ENCODE results near the gene SEMA3E. TPM values are rescaled to one million over a fixed set of nuclear protein-coding genes. Genes with fewer than 3 reads are reported as not detected.
A peak's percentile ranks its signal among the peaks of the same experiment; 100 is the strongest.

The SEMA3E gene
- total RNA-seq, 1 experiment from 2014 or later, result 7.3 TPM

- DNase-seq (ENCODE audit: low read depth, low spot score) (no peak), ATAC-seq (peak; percentile 80; the same call in 1 of the 2 replicates)
- in situ Hi-C loops (cut with HindIII; ENCODE audit: low pct_unique_long_range_greater_than_20kb, low sequenced_read_pairs), result no loop called here
- TF ChIP-seq, protein P1, sequence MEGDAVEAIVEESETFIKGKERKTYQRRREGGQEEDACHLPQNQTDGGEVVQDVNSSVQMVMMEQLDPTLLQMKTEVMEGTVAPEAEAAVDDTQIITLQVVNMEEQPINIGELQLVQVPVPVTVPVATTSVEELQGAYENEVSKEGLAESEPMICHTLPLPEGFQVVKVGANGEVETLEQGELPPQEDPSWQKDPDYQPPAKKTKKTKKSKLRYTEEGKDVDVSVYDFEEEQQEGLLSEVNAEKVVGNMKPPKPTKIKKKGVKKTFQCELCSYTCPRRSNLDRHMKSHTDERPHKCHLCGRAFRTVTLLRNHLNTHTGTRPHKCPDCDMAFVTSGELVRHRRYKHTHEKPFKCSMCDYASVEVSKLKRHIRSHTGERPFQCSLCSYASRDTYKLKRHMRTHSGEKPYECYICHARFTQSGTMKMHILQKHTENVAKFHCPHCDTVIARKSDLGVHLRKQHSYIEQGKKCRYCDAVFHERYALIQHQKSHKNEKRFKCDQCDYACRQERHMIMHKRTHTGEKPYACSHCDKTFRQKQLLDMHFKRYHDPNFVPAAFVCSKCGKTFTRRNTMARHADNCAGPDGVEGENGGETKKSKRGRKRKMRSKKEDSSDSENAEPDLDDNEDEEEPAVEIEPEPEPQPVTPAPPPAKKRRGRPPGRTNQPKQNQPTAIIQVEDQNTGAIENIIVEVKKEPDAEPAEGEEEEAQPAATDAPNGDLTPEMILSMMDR (IDR thresholded peaks at IDR 0.05), result no peak
- TF ChIP-seq POLR2AphosphoS5 (IDR thresholded peaks at IDR 0.05; ENCODE audit: low read depth, low read length) (no peak), REST (IDR thresholded peaks at IDR 0.05; ENCODE audit: insufficient read depth in 1 of 2, low read depth in 2 of 2, low read length in 1 of 2) (no peak), SIN3A (IDR thresholded peaks at IDR 0.05; ENCODE audit: borderline replicate concordance, insufficient read depth, low read depth, low read length) (no peak), TCF7L2 (IDR thresholded peaks at IDR 0.05; ENCODE audit: low read depth, low read length) (no peak)
- H3K9me3 ChIP-seq (ENCODE audit: control insufficient read depth, insufficient read depth, low read depth, low read length), result no peaks in the 10 kb centered on the region
- ChIA-PET POLR2A (interaction anchor here (0.7 kb wide), 1 partner anchor 207 kb away, joined by 3 read pairs; no protein-coding TSS in a partner anchor), CTCF (no interaction called here)
- H3K27me3 ChIP-seq (ENCODE audit: control insufficient read depth, insufficient read depth, low read length), result no peaks in the 10 kb centered on the region
- BruUV-seq (replicated peaks), result no TSS peak
- H3K36me3 ChIP-seq (ENCODE audit: control insufficient read depth, insufficient read depth, low read length), result no peaks in the 10 kb centered on the region
- H3K4me3 ChIP-seq (ENCODE audit: low read depth in 2 of 2, low read length in 2 of 2), result no peak overlapping the region
- peaks cover 9% of the 10 kb centered on the region; the same call in 1 of the 2 replicates for H3K4me1 ChIP-seq (ENCODE audit: control insufficient read depth, insufficient read depth, low read length)
- intact Hi-C loops (cut with micrococcal nuclease; ENCODE audit: unreplicated experiment), result no loop called here
- H3K27ac ChIP-seq (ENCODE audit: low read length), result peak overlapping the region; percentile 20; the same call in 1 of the 2 replicates
Measured at GRCh38 chr7:83429493-83429892, 219.4 kb downstream of the SEMA3E start.

DNA sequence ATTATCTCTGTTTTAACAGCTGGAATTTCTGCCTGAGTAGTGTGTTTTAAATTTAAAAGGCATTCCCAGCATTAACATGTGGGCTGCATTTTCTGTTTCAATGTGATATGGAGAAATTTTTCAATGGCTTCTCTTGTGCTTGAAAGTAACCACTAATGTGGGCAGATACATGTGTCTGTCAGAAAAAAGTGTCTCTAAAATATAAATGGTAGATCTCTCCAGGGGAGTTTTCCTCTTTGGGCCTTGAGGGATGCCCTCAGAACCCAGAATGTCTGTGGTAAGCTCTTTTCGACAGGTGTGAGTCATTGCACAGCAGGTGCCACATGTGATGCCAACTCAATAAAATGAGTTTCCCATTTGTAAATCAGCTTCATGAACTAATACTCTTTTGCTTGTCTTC is 221.1 kb downstream of the SEMA3E start:
- in situ Hi-C loops (cut with HindIII; ENCODE audit: low pct_unique_long_range_greater_than_20kb, low sequenced_read_pairs), result no loop called here
- no peaks in the 10 kb centered on the region for H3K9me3 ChIP-seq (ENCODE audit: control insufficient read depth, insufficient read depth, low read depth, low read length)
- no peak for TF ChIP-seq REST (IDR thresholded peaks at IDR 0.05; ENCODE audit: insufficient read depth in 1 of 2, low read depth in 2 of 2, low read length in 1 of 2)
- no peak for TF ChIP-seq POLR2AphosphoS5 (IDR thresholded peaks at IDR 0.05; ENCODE audit: low read depth, low read length)
- TF ChIP-seq, protein P1 (IDR thresholded peaks at IDR 0.05), result no peak
- TF ChIP-seq TCF7L2 (IDR thresholded peaks at IDR 0.05; ENCODE audit: low read depth, low read length), result no peak
- no peak for TF ChIP-seq SIN3A (IDR thresholded peaks at IDR 0.05; ENCODE audit: borderline replicate concordance, insufficient read depth, low read depth, low read length)
- ATAC-seq (peak; percentile 62; the same call in 1 of the 2 replicates), DNase-seq (ENCODE audit: low read depth, low spot score) (peak; percentile 27)
- POLR2A ChIA-PET, result no interaction called here
- H3K36me3 ChIP-seq (ENCODE audit: control insufficient read depth, insufficient read depth, low read length), result no peaks in the 10 kb centered on the region
- intact Hi-C loops (cut with micrococcal nuclease; ENCODE audit: unreplicated experiment), result no loop called here
- no peak overlapping the region for H3K4me3 ChIP-seq (ENCODE audit: low read depth in 2 of 2, low read length in 2 of 2)
- CTCF ChIA-PET, result no interaction called here
- H3K4me1 ChIP-seq (ENCODE audit: control insufficient read depth, insufficient read depth, low read length), result peaks cover 9% of the 10 kb centered on the region; the same call in 1 of the 2 replicates
- H3K27me3 ChIP-seq (ENCODE audit: control insufficient read depth, insufficient read depth, low read length), result no peaks in the 10 kb centered on the region
- no TSS peak for BruUV-seq (replicated peaks)
- no peak overlapping the region for H3K27ac ChIP-seq (ENCODE audit: low read length)

Measured in Panc1 (cell line).